Kidney epithelial cell (primary cell): ENCODE measurements around the gene MEIOC. TPM values are rescaled to one million over a fixed set of nuclear protein-coding genes. Genes with fewer than 3 reads are reported as not detected.

Source experiments
- DNase-seq: peaks from one replicate; pipeline ENCODE4 v3.0.0-alpha.2; 2010; ENCODE audit warnings: low read depth
- H3K27me3 ChIP-seq: 2 replicates; pipeline ENCODE4 v1.6.0; 2011; ENCODE audit warnings: low read length; ENCODE audit not compliant: control insufficient read depth, insufficient read depth
- H3K36me3 ChIP-seq: 2 replicates; pipeline ENCODE4 v1.5.1; 2011; ENCODE audit warnings: low read length; ENCODE audit not compliant: control insufficient read depth, insufficient read depth
- H3K4me3 ChIP-seq: 2 replicates; pipeline ENCODE4 v1.5.1; 2011; ENCODE audit warnings: low read depth, mild to moderate bottlenecking, control low read depth, low read length
- CTCF ChIP-seq: IDR thresholded peaks from 2 replicates; pipeline ENCODE4 v1.5.1; 2011; ENCODE audit warnings: mild to moderate bottlenecking, moderate library complexity, low read length, control low read depth, inconsistent platforms; ENCODE audit not compliant: insufficient read depth, poor library complexity, severe bottlenecking
- total RNA-seq: library from RNA; depleted of rRNA; stranded (reverse); fragments of >200 nt; gene quantifications from 2 replicates; pipeline ENCODE4 v1.2.3, GENCODE V29; 2015

MEIOC gene
- total RNA-seq, 1 donor from 2014 or later, result 5.6 TPM

GRCh38 chr17:44652727-44653126 is 3.5 kb upstream of the MEIOC start:
- H3K4me3 ChIP-seq, result no peak overlapping the region
- peaks cover 14% of the 10 kb centered on the region for H3K27me3 ChIP-seq
- no peaks in the 10 kb centered on the region for H3K36me3 ChIP-seq
- no peak for DNase-seq
- TF ChIP-seq CTCF, result no peak

- Histone ChIP-seq H3K27me3 (peaks cover 14% of the 10 kb centered on the region), H3K36me3 (no peaks in the 10 kb centered on the region), H3K4me3 (no peak overlapping the region)
- DNase-seq, result no peak
- TF ChIP-seq CTCF, result no peak
Observed at GRCh38 chr17:44653384-44653783, 2.9 kb upstream of the MEIOC start.

- DNase-seq, result no peak
- Histone ChIP-seq H3K4me3 (no peak overlapping the region), H3K27me3 (peaks cover 14% of the 10 kb centered on the region), H3K36me3 (no peaks in the 10 kb centered on the region)
- TF ChIP-seq CTCF, result no peak
Observed at GRCh38 chr17:44653954-44654353, 2.3 kb upstream of the MEIOC start.

- Histone ChIP-seq H3K36me3 (no peaks in the 10 kb centered on the region), H3K4me3 (no peak overlapping the region), H3K27me3 (peaks cover 2% of the 10 kb centered on the region)
- no peak for TF ChIP-seq CTCF
- no peak for DNase-seq
Observed at GRCh38 chr17:44661835-44662234, 5.6 kb downstream of the MEIOC start.

GRCh38 chr17:44663095-44663494 is 6.8 kb downstream of the MEIOC start:
- no peaks in the 10 kb centered on the region for H3K36me3 ChIP-seq
- no peaks in the 10 kb centered on the region for H3K27me3 ChIP-seq
- no peak overlapping the region for H3K4me3 ChIP-seq
- TF ChIP-seq CTCF, result no peak
- no peak for DNase-seq

GRCh38 chr17:44664867-44665266 is 8.6 kb downstream of the MEIOC start:
- no peak for TF ChIP-seq CTCF
- no peaks in the 10 kb centered on the region for H3K36me3 ChIP-seq
- DNase-seq, result no peak
- H3K4me3 ChIP-seq, result no peak overlapping the region
- no peaks in the 10 kb centered on the region for H3K27me3 ChIP-seq
